Natural killer cell (primary cell): ENCODE results near the gene SLC4A5. TPM values are rescaled to one million over a fixed set of nuclear protein-coding genes. Genes with fewer than 3 reads are reported as not detected.

Experiments used
- ATAC-seq, 3 donors: fragments of 150-1000 bp in 2 of 3; fragments of 200-7000 bp in 1 of 3; cut with Tn5 transposase; 1 replicate in 1 of 3; 2 replicates in 2 of 3; pipeline ENCODE4 v1.10.0; 2021; ENCODE audit warnings: mild to moderate bottlenecking in 2 of 3, moderate library complexity in 2 of 3
- DNase-seq, 2 donors: peaks; one replicate each; pipeline versions ENCODE4 v3.0.0 to v3.0.0-alpha.2; 2013 to 2021; ENCODE audit warnings: mixed read lengths in 1 of 2
- H3K27ac ChIP-seq: one replicate; pipeline ENCODE4 v1.5.1; 2013; ENCODE audit warnings: mild to moderate bottlenecking, low read length
- H3K27me3 ChIP-seq: one replicate; pipeline ENCODE4 v1.6.1; 2013; ENCODE audit warnings: low read length; ENCODE audit not compliant: control insufficient read depth, insufficient read depth
- H3K36me3 ChIP-seq: one replicate; pipeline ENCODE4 v1.6.1; 2013; ENCODE audit warnings: low read length; ENCODE audit not compliant: control insufficient read depth, insufficient read depth
- H3K4me1 ChIP-seq: one replicate; pipeline ENCODE4 v1.6.1; 2013; ENCODE audit warnings: low read length; ENCODE audit not compliant: control insufficient read depth, insufficient read depth
- H3K4me3 ChIP-seq: one replicate; pipeline ENCODE4 v1.5.1; 2013; ENCODE audit warnings: low read length
- H3K9me3 ChIP-seq: one replicate; pipeline ENCODE4 v1.6.1; 2013; ENCODE audit warnings: low read length; ENCODE audit not compliant: control insufficient read depth, insufficient read depth
- H3K27ac Mint-ChIP-seq, 2 donors: one replicate each; pipeline ENCODE4 v1.8.0; 2022; ENCODE audit warnings: mild to moderate bottlenecking in 2 of 2, mixed read lengths in 2 of 2, moderate library complexity in 1 of 2
- H3K27me3 Mint-ChIP-seq, 2 donors: one replicate each; pipeline ENCODE4 v1.8.0; 2022; ENCODE audit warnings: low read depth in 2 of 2, mixed read lengths in 2 of 2
- H3K36me3 Mint-ChIP-seq: one replicate; pipeline ENCODE4 v1.8.0; 2022; ENCODE audit warnings: mixed read lengths
- H3K4me1 Mint-ChIP-seq, 2 donors: one replicate each; pipeline ENCODE4 v1.8.0; 2022; ENCODE audit warnings: mixed read lengths in 2 of 2
- H3K4me3 Mint-ChIP-seq: one replicate; pipeline ENCODE4 v1.8.0; 2022; ENCODE audit warnings: mild to moderate bottlenecking, moderate library complexity, mixed read lengths
- H3K9me3 Mint-ChIP-seq, 2 donors: one replicate each; pipeline ENCODE4 v1.8.0; 2022; ENCODE audit warnings: mixed read lengths in 2 of 2
- WGBS: methylation state at CpG from one replicate; pipeline ENCODE4 v1.1.7; 2013; ENCODE audit warnings: missing lambda C conversion rate; ENCODE audit not compliant: insufficient coverage; 5-methylcytosine and 5-hydroxymethylcytosine counted together
- intact Hi-C: fragments of 100-400 bp; cut with micrococcal nuclease; formaldehyde crosslinking; loops from one replicate; pipeline ENCODE4 v1.14.2; 2022
- total RNA-seq, 4 donors: library from RNA; stranded (reverse); fragments of 120-200 nt in 1 of 4; gene quantifications; one replicate each; pipeline versions ENCODE4 v1.2.3 to v1.2.4, GENCODE V29; 2013 to 2022
- TF ChIP-seq, protein P1 (sequence below): fragments of 200-600 bp; IDR thresholded peaks from one replicate; pipeline ENCODE4 v1.8.0; 2022; ENCODE audit warnings: antibody characterized with exemption

The SLC4A5 gene
- total RNA-seq, 3 donors from 2014 or later (not counting 1 experiment from before 2014, with no cell fraction given): 5.3 to 8.4 (median 8.0) TPM

- Mint-ChIP-seq H3K36me3 (no peaks in the 10 kb centered on the region), H3K9me3 (no peaks in the 10 kb centered on the region), H3K4me1 (no peaks in the 10 kb centered on the region), H3K27me3 (no peaks in the 10 kb centered on the region), H3K4me3 (no peak overlapping the region), H3K27ac (no peak overlapping the region)
- Histone ChIP-seq H3K36me3 (no peaks in the 10 kb centered on the region), H3K27me3 (no peaks in the 10 kb centered on the region), H3K4me1 (no peaks in the 10 kb centered on the region), H3K4me3 (no peak overlapping the region), H3K9me3 (no peaks in the 10 kb centered on the region), H3K27ac (no peak overlapping the region)
- TF ChIP-seq, protein P1, sequence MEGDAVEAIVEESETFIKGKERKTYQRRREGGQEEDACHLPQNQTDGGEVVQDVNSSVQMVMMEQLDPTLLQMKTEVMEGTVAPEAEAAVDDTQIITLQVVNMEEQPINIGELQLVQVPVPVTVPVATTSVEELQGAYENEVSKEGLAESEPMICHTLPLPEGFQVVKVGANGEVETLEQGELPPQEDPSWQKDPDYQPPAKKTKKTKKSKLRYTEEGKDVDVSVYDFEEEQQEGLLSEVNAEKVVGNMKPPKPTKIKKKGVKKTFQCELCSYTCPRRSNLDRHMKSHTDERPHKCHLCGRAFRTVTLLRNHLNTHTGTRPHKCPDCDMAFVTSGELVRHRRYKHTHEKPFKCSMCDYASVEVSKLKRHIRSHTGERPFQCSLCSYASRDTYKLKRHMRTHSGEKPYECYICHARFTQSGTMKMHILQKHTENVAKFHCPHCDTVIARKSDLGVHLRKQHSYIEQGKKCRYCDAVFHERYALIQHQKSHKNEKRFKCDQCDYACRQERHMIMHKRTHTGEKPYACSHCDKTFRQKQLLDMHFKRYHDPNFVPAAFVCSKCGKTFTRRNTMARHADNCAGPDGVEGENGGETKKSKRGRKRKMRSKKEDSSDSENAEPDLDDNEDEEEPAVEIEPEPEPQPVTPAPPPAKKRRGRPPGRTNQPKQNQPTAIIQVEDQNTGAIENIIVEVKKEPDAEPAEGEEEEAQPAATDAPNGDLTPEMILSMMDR: no peak
- intact Hi-C loops: no loop called here
- WGBS: 92% methylated on average over 7 of the region's 7 CpGs
- DNase-seq (no peak), ATAC-seq (no peak)
Measured at GRCh38 chr2:74239346-74239745, 103.9 kb downstream of the SLC4A5 start.

- Histone ChIP-seq H3K4me3 (no peak overlapping the region), H3K27me3 (no peaks in the 10 kb centered on the region), H3K9me3 (no peaks in the 10 kb centered on the region), H3K27ac (no peak overlapping the region), H3K36me3 (no peaks in the 10 kb centered on the region), H3K4me1 (no peaks in the 10 kb centered on the region)
- TF ChIP-seq, protein P1: no peak
- Mint-ChIP-seq H3K27me3 (no peaks in the 10 kb centered on the region), H3K27ac (no peak overlapping the region), H3K36me3 (no peaks in the 10 kb centered on the region), H3K4me1 (no peaks in the 10 kb centered on the region), H3K9me3 (no peaks in the 10 kb centered on the region), H3K4me3 (no peak overlapping the region)
- intact Hi-C loops: no loop called here
- DNase-seq (no peak), ATAC-seq (no peak)
- 96% methylated on average over 2 of the region's 2 CpGs for WGBS
Measured at GRCh38 chr2:74238879-74239278, 104.3 kb downstream of the SLC4A5 start.

- Mint-ChIP-seq H3K27ac (no peak overlapping the region), H3K36me3 (no peaks in the 10 kb centered on the region), H3K9me3 (no peaks in the 10 kb centered on the region), H3K27me3 (no peaks in the 10 kb centered on the region), H3K4me1 (no peaks in the 10 kb centered on the region), H3K4me3 (no peak overlapping the region)
- no peaks in the 10 kb centered on the region for H3K27me3 ChIP-seq
- no peaks in the 10 kb centered on the region for H3K36me3 ChIP-seq
- TF ChIP-seq, protein P1: no peak
- intact Hi-C loops: no loop called here
- ATAC-seq: no peak
- WGBS: 88% methylated on average over 4 of the region's 5 CpGs
- no peak for DNase-seq
- H3K4me1 ChIP-seq: no peaks in the 10 kb centered on the region
- H3K9me3 ChIP-seq: no peaks in the 10 kb centered on the region
- no peak overlapping the region for H3K27ac ChIP-seq
- no peak overlapping the region for H3K4me3 ChIP-seq
Measured at GRCh38 chr2:74235041-74235440, 108.2 kb downstream of the SLC4A5 start.

DNA sequence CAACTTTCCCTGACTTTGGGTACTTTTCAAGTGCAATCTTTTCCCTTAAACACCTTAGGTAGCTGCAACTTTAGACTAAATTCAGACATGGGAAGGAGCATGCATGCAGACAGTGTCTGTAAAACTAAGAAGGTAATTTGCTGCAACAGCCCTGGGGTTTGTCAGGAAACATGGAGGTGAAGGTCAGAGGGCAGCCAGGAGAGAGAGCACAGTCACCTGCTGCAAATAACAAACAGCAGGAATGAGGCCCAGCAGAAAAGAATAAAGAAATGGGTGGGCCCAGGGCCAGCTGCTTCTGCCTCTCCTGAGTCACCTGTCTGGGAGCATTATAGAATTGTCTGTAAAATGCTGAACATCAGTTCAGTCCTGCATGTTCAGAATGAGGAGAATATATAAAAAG is 109.6 kb downstream of the SLC4A5 start:
- H3K4me1 ChIP-seq: no peaks in the 10 kb centered on the region
- H3K36me3 ChIP-seq: no peaks in the 10 kb centered on the region
- no peak for DNase-seq
- H3K9me3 ChIP-seq: no peaks in the 10 kb centered on the region
- intact Hi-C loops: no loop called here
- ATAC-seq: no peak
- TF ChIP-seq, protein P1: no peak
- H3K4me3 ChIP-seq: no peak overlapping the region
- H3K27ac ChIP-seq: no peak overlapping the region
- H3K9me3 Mint-ChIP-seq: no peaks in the 10 kb centered on the region
- no peak overlapping the region for H3K27ac Mint-ChIP-seq
- no peaks in the 10 kb centered on the region for H3K27me3 ChIP-seq
- H3K4me3 Mint-ChIP-seq: no peak overlapping the region
- no peaks in the 10 kb centered on the region for H3K36me3 Mint-ChIP-seq
- no peaks in the 10 kb centered on the region for H3K27me3 Mint-ChIP-seq
- H3K4me1 Mint-ChIP-seq: no peaks in the 10 kb centered on the region
